ENCODE results near the gene TRIAP1.
"Not testable (repeated sequence)": the region's sequence is repeated elsewhere in the genome, so short reads cannot be mapped to it uniquely, and the experiment has no call there.

TRIAP1 gene

GRCh38 chr12:120445911-120446843 lies at the start of gene TRIAP1, which contains the start of gene GATC:
Gene TRIAP1, minus strand, starts transcription at chr12:120446384. Its CDS starts 12 bp downstream, at chr12:120446372.
Gene GATC, plus strand, starts transcription at chr12:120446444. Its CDS starts 37 bp downstream, at chr12:120446481.
- H3K79me2 ChIP-seq (ENCODE audit: control insufficient read depth, insufficient read depth, low read length, unreplicated experiment), result peaks cover 56% of the 10 kb centered on the region
- H3K27ac ChIP-seq (ENCODE audit: low read depth, low read length), result peak within 1 kb of the TSS; percentile 27; the same call in 1 of the 2 replicates
- H3K4me3 ChIP-seq (ENCODE audit: low read depth, low read length), result peak within 1 kb of the TSS; percentile 85
- no peaks in the 10 kb centered on the region for H3K27me3 ChIP-seq (ENCODE audit: insufficient read depth, low read length)
- H3K4me1 ChIP-seq (ENCODE audit: control insufficient read depth, insufficient read depth, low read length, unreplicated experiment), result peaks cover 11% of the 10 kb centered on the region
- peak within 1 kb of the TSS; percentile 45 for H2AFZ ChIP-seq (ENCODE audit: low read length, unreplicated experiment)
- peaks cover 11% of the 10 kb centered on the region for H3K36me3 ChIP-seq (ENCODE audit: insufficient read depth, low read length)

DNA sequence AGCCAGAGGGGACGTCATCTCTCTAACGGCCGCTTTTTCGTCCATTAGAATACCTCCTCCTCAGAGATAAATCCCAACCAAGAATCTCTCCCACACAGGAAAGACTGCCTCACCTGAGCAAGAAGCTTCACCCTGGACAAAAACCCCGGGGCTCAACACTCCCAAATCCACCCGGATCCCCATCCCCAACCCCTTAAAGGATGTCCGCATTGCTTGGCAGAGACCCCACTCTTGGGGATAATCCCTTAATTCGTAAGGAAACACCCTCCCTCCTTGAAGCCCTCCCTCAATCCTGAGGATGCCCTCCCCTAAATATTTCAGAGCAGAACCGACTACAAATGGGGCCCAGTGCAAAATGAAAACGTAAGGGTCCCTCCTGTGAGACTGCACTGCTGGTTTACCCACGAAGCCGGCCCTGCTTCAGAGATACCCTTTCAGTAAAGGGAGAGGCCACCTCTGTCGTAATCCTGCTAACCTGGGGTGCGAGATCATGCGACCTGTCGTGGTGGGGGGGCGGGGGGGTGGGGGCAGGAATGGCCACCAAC lies 49.1 kb upstream of the TRIAP1 start:
- H3K36me3 ChIP-seq (ENCODE audit: insufficient read depth, low read length), result peaks cover 12% of the 10 kb centered on the region
- peak overlapping the region; percentile 82 for H3K4me3 ChIP-seq (ENCODE audit: low read depth, low read length)
- H3K27ac ChIP-seq (ENCODE audit: low read depth, low read length), result no peak overlapping the region
- peaks cover 24% of the 10 kb centered on the region for H3K4me1 ChIP-seq (ENCODE audit: control insufficient read depth, insufficient read depth, low read length, unreplicated experiment)
- peaks cover 37% of the 10 kb centered on the region for H3K79me2 ChIP-seq (ENCODE audit: control insufficient read depth, insufficient read depth, low read length, unreplicated experiment)
- H2AFZ ChIP-seq (ENCODE audit: low read length, unreplicated experiment), result peak overlapping the region; percentile 88
- H3K27me3 ChIP-seq (ENCODE audit: insufficient read depth, low read length), result no peaks in the 10 kb centered on the region

DNA sequence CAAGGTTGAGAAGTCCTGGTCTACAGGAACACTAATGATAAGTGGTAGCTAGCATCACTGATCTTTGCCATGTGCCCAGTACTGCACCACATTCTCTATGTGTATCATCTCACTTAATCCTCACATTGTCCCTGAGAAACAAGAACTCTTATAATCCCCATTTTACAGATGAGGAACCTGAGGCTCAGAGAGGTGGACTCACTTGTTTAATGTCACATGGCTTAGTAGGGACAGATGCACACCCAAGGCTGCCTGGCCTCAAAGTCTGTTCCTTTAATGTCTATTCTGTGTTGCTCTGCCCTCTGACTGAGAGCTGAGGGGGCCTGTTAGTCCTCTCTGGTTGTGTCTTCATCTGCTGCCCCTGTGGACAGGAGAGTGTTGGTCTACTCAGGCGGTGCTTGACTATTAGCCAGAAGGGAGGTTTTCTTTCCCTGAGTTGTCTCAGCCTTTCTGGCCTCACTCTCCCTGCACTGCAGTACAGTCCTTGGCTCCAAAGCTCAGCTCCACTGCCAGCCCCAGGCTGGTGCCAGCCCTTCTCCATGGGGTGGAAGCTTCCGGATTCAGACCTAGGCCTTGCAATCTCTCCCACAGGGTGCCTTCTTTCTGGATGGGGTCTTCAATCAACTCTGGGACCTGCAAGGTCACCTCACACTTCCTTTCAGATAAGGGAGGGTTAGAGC lies 44.8 kb upstream of the TRIAP1 start:
- Histone ChIP-seq H3K4me1 (ENCODE audit: control insufficient read depth, insufficient read depth, low read length, unreplicated experiment) (peaks cover 9% of the 10 kb centered on the region), H3K36me3 (ENCODE audit: insufficient read depth, low read length) (no peaks in the 10 kb centered on the region; the same call in 1 of the 2 replicates), H3K4me3 (ENCODE audit: low read depth, low read length) (no peak overlapping the region), H3K79me2 (ENCODE audit: control insufficient read depth, insufficient read depth, low read length, unreplicated experiment) (peaks cover 6% of the 10 kb centered on the region), H2AFZ (ENCODE audit: low read length, unreplicated experiment) (no peak overlapping the region), H3K27me3 (ENCODE audit: insufficient read depth, low read length) (no peaks in the 10 kb centered on the region), H3K27ac (ENCODE audit: low read depth, low read length) (no peak overlapping the region)

GRCh38 chr12:120490325-120490724 lies 44.1 kb upstream of the TRIAP1 start:
- peaks cover 4% of the 10 kb centered on the region for H3K79me2 ChIP-seq (ENCODE audit: control insufficient read depth, insufficient read depth, low read length, unreplicated experiment)
- H3K27me3 ChIP-seq (ENCODE audit: insufficient read depth, low read length), result no peaks in the 10 kb centered on the region
- H3K27ac ChIP-seq (ENCODE audit: low read depth, low read length), result no peak overlapping the region
- no peak overlapping the region for H3K4me3 ChIP-seq (ENCODE audit: low read depth, low read length)
- H3K36me3 ChIP-seq (ENCODE audit: insufficient read depth, low read length), result no peaks in the 10 kb centered on the region; the same call in 1 of the 2 replicates
- H3K4me1 ChIP-seq (ENCODE audit: control insufficient read depth, insufficient read depth, low read length, unreplicated experiment), result peaks cover 8% of the 10 kb centered on the region
- H2AFZ ChIP-seq (ENCODE audit: low read length, unreplicated experiment), result no peak overlapping the region

DNA sequence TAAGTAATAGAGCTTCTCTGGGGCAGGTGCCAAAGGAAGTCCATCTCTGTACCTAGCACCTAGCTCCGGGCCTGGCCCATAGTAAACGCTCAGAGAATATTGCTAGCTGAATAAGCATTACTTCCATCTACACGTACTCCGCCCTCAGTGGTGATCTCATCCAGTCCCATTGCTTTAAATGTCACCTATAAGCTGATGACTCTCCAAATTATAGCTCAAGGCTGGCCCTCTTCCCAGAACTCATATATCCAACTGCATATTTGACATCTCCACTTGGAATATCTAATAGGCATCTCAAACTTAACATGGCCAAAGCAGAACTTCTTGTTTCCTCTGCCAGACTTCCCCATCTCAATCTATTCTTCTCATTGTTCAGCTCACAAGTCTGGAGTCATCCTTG lies 42.8 kb upstream of the TRIAP1 start:
- Histone ChIP-seq H3K4me3 (ENCODE audit: low read depth, low read length) (no peak overlapping the region), H3K4me1 (ENCODE audit: control insufficient read depth, insufficient read depth, low read length, unreplicated experiment) (no peaks in the 10 kb centered on the region), H3K27me3 (ENCODE audit: insufficient read depth, low read length) (no peaks in the 10 kb centered on the region), H2AFZ (ENCODE audit: low read length, unreplicated experiment) (no peak overlapping the region), H3K36me3 (ENCODE audit: insufficient read depth, low read length) (no peaks in the 10 kb centered on the region; the same call in 1 of the 2 replicates), H3K27ac (ENCODE audit: low read depth, low read length) (no peak overlapping the region), H3K79me2 (ENCODE audit: control insufficient read depth, insufficient read depth, low read length, unreplicated experiment) (no peaks in the 10 kb centered on the region)

DNA sequence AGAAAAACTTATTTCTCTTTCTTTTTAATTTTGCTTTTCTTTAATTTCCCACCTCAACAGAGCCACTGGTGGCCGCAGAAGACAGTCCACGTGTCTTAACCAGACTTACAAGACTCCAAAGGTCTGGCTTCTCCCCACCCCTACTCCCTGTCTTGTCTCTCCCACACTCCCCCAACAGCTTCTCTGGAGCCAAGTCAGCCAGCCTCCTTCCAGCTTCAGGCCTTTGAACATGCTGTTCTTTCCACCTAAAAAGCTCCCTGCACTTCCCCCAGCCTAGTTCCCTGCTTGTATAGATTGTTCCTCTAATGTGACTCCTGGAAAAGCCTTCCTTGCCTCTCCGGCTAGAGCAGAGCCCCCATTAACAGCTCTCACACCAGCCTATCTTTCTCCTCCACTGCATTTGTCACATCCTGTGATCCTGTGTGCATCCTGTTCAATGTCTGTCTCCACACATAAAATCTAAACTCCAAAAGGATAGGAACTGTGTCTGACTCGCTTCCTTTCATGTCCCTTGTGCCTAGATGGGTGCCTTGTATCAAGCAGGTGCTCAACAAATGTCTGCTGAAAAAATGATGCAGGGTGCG lies 42.0 kb upstream of the TRIAP1 start:
- Histone ChIP-seq H2AFZ (ENCODE audit: low read length, unreplicated experiment) (no peak overlapping the region), H3K4me3 (ENCODE audit: low read depth, low read length) (no peak overlapping the region), H3K27ac (ENCODE audit: low read depth, low read length) (no peak overlapping the region), H3K27me3 (ENCODE audit: insufficient read depth, low read length) (no peaks in the 10 kb centered on the region), H3K36me3 (ENCODE audit: insufficient read depth, low read length) (no peaks in the 10 kb centered on the region; the same call in 1 of the 2 replicates), H3K79me2 (ENCODE audit: control insufficient read depth, insufficient read depth, low read length, unreplicated experiment) (no peaks in the 10 kb centered on the region), H3K4me1 (ENCODE audit: control insufficient read depth, insufficient read depth, low read length, unreplicated experiment) (no peaks in the 10 kb centered on the region)

DNA sequence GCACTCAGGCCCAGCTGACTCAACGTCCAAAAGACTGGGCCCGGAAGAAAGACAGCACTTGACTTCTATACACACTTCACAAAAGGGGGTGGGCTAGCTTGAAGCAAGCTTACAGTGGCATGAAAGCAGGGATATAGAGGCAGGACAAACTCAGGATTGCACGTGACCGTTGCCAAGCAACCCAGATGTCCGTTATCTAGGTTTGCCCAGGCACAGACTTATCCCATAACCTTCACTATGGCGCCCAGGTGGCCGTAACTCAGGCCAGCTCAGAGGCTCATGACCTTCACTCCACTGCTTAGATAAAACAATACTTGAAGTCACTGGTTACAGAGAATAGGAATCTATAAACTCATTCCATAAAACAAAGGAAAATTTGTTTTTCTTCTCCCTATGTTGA lies 41.4 kb upstream of the TRIAP1 start:
- not testable (repeated sequence) for H2AFZ ChIP-seq (ENCODE audit: low read length, unreplicated experiment); H3K4me3 ChIP-seq (ENCODE audit: low read depth, low read length); H3K27me3 ChIP-seq (ENCODE audit: insufficient read depth, low read length); H3K79me2 ChIP-seq (ENCODE audit: control insufficient read depth, insufficient read depth, low read length, unreplicated experiment); H3K4me1 ChIP-seq (ENCODE audit: control insufficient read depth, insufficient read depth, low read length, unreplicated experiment); H3K27ac ChIP-seq (ENCODE audit: low read depth, low read length); H3K36me3 ChIP-seq (ENCODE audit: insufficient read depth, low read length)

DNA sequence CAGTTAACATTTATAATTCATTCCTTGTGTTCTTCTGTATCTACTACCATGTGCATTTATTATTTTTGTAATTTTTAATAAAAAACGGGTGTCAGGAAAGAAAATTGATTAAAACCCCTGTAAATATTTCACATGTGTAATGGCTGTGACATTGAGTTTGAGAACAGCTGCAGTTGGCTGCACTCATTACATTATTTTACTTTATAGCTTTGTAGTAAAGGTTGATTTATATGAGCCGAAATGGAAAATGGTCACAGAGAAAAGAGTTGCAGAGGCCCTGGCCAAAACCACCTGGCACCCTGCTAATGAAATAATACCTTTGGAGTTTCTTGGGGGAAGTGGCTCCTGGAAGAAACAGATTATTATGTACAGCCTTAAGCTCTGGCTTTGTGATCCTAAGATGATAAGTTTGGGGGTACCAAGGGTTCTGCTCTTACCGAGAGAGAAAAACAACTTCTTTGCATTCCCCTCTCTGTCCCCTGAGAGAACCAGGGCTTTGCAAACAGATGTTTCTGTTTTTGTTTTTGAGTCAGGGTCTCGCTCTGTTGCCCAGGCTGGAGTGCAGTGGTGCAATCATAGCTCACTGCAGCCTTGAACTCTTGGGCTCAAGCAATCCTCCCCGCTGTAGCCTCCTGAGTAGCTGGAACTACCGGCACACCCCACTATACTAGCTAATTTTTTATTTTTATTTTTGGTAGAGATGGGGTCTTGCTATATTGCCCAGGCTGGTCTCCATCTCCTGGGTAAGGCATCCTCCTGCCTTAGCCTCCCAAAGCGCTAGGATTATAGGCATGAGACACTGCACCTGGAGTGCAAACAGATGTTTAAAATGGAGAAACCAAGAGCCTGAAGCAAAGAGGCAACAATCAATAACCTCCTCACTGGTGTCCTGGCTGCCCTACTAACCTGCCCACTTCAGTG lies 40.0 kb upstream of the TRIAP1 start:
- H3K27ac ChIP-seq (ENCODE audit: low read depth, low read length), result no peak overlapping the region
- H3K36me3 ChIP-seq (ENCODE audit: insufficient read depth, low read length), result no peaks in the 10 kb centered on the region; the same call in 1 of the 2 replicates

DNA sequence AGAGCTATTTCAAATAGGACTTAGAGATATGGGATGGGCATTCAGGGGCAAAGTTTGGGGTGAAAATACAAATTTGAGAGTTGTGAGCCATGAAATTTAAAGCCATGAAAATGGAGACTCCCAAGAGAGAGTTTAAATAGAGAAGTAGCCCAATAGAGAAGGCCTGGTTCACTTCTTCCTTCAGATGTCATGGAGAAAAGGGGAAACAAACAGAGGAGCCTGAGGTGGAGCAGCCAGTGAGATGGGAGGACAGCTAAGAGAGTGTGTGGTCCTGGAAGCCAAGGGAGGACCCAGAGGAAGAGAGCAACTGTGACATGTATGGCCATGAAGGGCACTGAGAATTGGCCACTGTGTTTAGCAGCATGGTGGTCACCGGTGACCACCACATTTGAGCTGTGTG lies 37.4 kb upstream of the TRIAP1 start:
- no peaks in the 10 kb centered on the region for H3K27me3 ChIP-seq (ENCODE audit: insufficient read depth, low read length)
- no peak overlapping the region for H3K4me3 ChIP-seq (ENCODE audit: low read depth, low read length)
- no peaks in the 10 kb centered on the region for H3K4me1 ChIP-seq (ENCODE audit: control insufficient read depth, insufficient read depth, low read length, unreplicated experiment)
- no peak overlapping the region for H2AFZ ChIP-seq (ENCODE audit: low read length, unreplicated experiment)
- no peaks in the 10 kb centered on the region for H3K36me3 ChIP-seq (ENCODE audit: insufficient read depth, low read length)
- no peaks in the 10 kb centered on the region for H3K79me2 ChIP-seq (ENCODE audit: control insufficient read depth, insufficient read depth, low read length, unreplicated experiment)
- H3K27ac ChIP-seq (ENCODE audit: low read depth, low read length), result no peak overlapping the region

More for the DNA sequence above, 40.0 kb upstream of the TRIAP1 start:
- Histone ChIP-seq H3K79me2 (ENCODE audit: control insufficient read depth, insufficient read depth, low read length, unreplicated experiment) (no peaks in the 10 kb centered on the region), H3K4me3 (ENCODE audit: low read depth, low read length) (no peak overlapping the region), H3K27me3 (ENCODE audit: insufficient read depth, low read length) (no peaks in the 10 kb centered on the region), H3K4me1 (ENCODE audit: control insufficient read depth, insufficient read depth, low read length, unreplicated experiment) (no peaks in the 10 kb centered on the region), H2AFZ (ENCODE audit: low read length, unreplicated experiment) (no peak overlapping the region)
